K562 (cell line): Measurements from ENCODE around the gene FXYD1. TPM values are rescaled to one million over a fixed set of nuclear protein-coding genes. Genes with fewer than 3 reads are reported as not detected.

Source experiments
- ATAC-seq: fragments of 200-7000 bp; cut with Tn5 transposase; 3 replicates; pipeline ENCODE4 v1.9.1; 2020; ENCODE audit warnings: moderate library complexity
- BruUV-seq: library from RNA; stranded (reverse); fragments of 400-500 nt; replicated peaks from 2 replicates; lab custom pipeline; 2021; lab: Mats Ljungman, UMichigan
- CTCF ChIA-PET: fragments of 300-600 bp; formaldehyde crosslinking; extraction: SDS; loops from one replicate; lab custom pipeline; 2021; ENCODE audit warnings: low intra/inter-chr PET ratio; lab: Yijun Ruan, JAX
- POLR2A ChIA-PET: fragments of 300-600, 350-650 bp; sonication (Branson Sonifier 250); formaldehyde crosslinking; extraction: SDS; loops from one replicate; lab custom pipeline; 2021; ENCODE audit warnings: antibody characterized with exemption, inconsistent platforms; lab: Yijun Ruan, JAX
- DNase-seq, 4 experiments: peaks; one replicate each; pipeline versions ENCODE4 v3.0.0 to v3.0.0-alpha.2; 2011 to 2018; ENCODE audit warnings: low spot score in 3 of 4, mixed read lengths in 3 of 4; ENCODE audit errors: extremely low read depth in 1 of 4
- FAIRE-seq: peaks from 2 replicates; lab custom pipeline; 2011; peaks lifted over from hg19 to GRCh38; lab: Jason Lieb, UNC
- H2AFZ ChIP-seq: 2 replicates; pipeline ENCODE4 v1.6.0; 2011; ENCODE audit warnings: low read depth, low read length, control low read depth, inconsistent platforms
- H3K27ac ChIP-seq: fragments of 200-600 bp; 3 replicates; pipeline ENCODE4 v1.8.0; 2011; ENCODE audit warnings: low read depth, mild to moderate bottlenecking, control low read depth, inconsistent platforms, low read length, moderate library complexity, mixed read lengths; ENCODE audit errors: extremely low read depth
- H3K27me3 ChIP-seq, 2 experiments: fragments of 300-600 bp in 1 of 2; 2 replicates in 1 of 2; 3 replicates in 1 of 2; pipeline versions ENCODE4 v1.6.0 to v1.8.0; 2011; ENCODE audit warnings: inconsistent platforms in 2 of 2, low read length in 2 of 2, mild to moderate bottlenecking in 1 of 2, mixed read lengths in 1 of 2, moderate library complexity in 1 of 2; ENCODE audit not compliant: control insufficient read depth in 2 of 2, insufficient read depth in 2 of 2
- H3K36me3 ChIP-seq: fragments of 300-600 bp; 3 replicates; pipeline ENCODE4 v1.8.0; 2011; ENCODE audit warnings: mild to moderate bottlenecking, low read length, inconsistent platforms; ENCODE audit not compliant: control insufficient read depth, insufficient read depth
- H3K4me1 ChIP-seq, 2 experiments: fragments of 200-600 bp in 1 of 2; replicated peaks in 1 of 2; 2 replicates in 1 of 2; 3 replicates in 1 of 2; pipeline versions ENCODE4 v1.5.1 to v1.8.0; 2011; ENCODE audit warnings: inconsistent platforms in 2 of 2, low read length in 2 of 2, mild to moderate bottlenecking in 1 of 2, mixed read lengths in 1 of 2, moderate library complexity in 1 of 2; ENCODE audit not compliant: control insufficient read depth in 2 of 2, insufficient read depth in 2 of 2
- H3K4me2 ChIP-seq: 2 replicates; pipeline ENCODE4 v1.6.1; 2011; ENCODE audit warnings: low read length, control low read depth, inconsistent platforms, mixed read lengths; ENCODE audit not compliant: insufficient read depth
- H3K4me3 ChIP-seq: fragments of 200-600 bp; sonication (generic), shearing (Covaris generic); 2 replicates; pipeline ENCODE4 v1.5.1; 2016; ENCODE audit warnings: control low read depth, inconsistent platforms
- H3K79me2 ChIP-seq: fragments of 200-600 bp; 3 replicates; pipeline ENCODE4 v1.8.0; 2011; ENCODE audit warnings: low read length, inconsistent platforms; ENCODE audit not compliant: control insufficient read depth, insufficient read depth
- H3K9ac ChIP-seq, 2 experiments: 2 replicates each; pipeline versions ENCODE4 v1.6.0 to v1.6.1; 2011; ENCODE audit warnings: low read depth in 2 of 2, low read length in 2 of 2, control low read depth in 1 of 2, inconsistent platforms in 1 of 2, mild to moderate bottlenecking in 1 of 2, mixed read lengths in 1 of 2; ENCODE audit not compliant: insufficient read depth in 1 of 2
- H3K9me1 ChIP-seq: one replicate; pipeline ENCODE4 v1.6.0; 2011; ENCODE audit warnings: inconsistent platforms, mild to moderate bottlenecking, low read length, moderate library complexity; ENCODE audit not compliant: control insufficient read depth, insufficient read depth
- H3K9me3 ChIP-seq: replicated peaks from 2 replicates; pipeline ENCODE4 v1.5.1; 2011; ENCODE audit warnings: low read depth, low read length, inconsistent platforms; ENCODE audit not compliant: control insufficient read depth, insufficient read depth
- H4K20me1 ChIP-seq: replicated peaks from 2 replicates; pipeline ENCODE4 v1.6.1; 2011; ENCODE audit warnings: low read length, inconsistent platforms, mixed read lengths; ENCODE audit not compliant: control insufficient read depth, insufficient read depth
- ETV5 ChIP-seq: sonication (generic); formaldehyde crosslinking; IDR thresholded peaks from 2 replicates; pipeline ENCODE4 v1.4.0; 2020; ENCODE audit warnings: low read depth, mild to moderate bottlenecking, missing genetic modification reagents
- JUND ChIP-seq, 2 experiments: IDR thresholded peaks; 2 replicates in 1 of 2; 3 replicates in 1 of 2; pipeline ENCODE4 v1.6.1; 2011; ENCODE audit warnings: borderline replicate concordance in 2 of 2, low read depth in 2 of 2, low read length in 2 of 2, improper control_type of control experiment in 1 of 2, missing biosample characterization in 1 of 2, missing genetic modification characterization in 1 of 2, missing genetic modification reagents in 1 of 2
- PHF20 ChIP-seq: fragments of 450-650 bp; IDR thresholded peaks from 2 replicates; pipeline ENCODE4 v1.6.1; 2018; ENCODE audit not compliant: partially characterized antibody
- POLR2B ChIP-seq: fragments of 450-650 bp; IDR thresholded peaks from 2 replicates; pipeline ENCODE4 v1.6.1; 2018; ENCODE audit warnings: low read depth; ENCODE audit not compliant: partially characterized antibody
- TAF1 ChIP-seq: IDR thresholded peaks from 2 replicates; pipeline ENCODE4 v1.6.1; 2011; ENCODE audit warnings: mild to moderate bottlenecking, low read length, moderate library complexity; ENCODE audit not compliant: insufficient read depth, control insufficient read depth, severe bottlenecking; ENCODE audit errors: extremely low read depth
- TAF15 ChIP-seq: fragments of 200-400 bp; formaldehyde crosslinking; IDR thresholded peaks from 2 replicates; pipeline ENCODE4 v1.6.1; 2017; ENCODE audit warnings: mild to moderate bottlenecking, low read depth, low read length, moderate library complexity
- WGBS: fragments of 100-300 bp; shearing (Covaris generic); methylation state at CpG from one replicate; pipeline ENCODE4 v1.1.6; 2016; ENCODE audit warnings: low coverage, mixed read lengths; ENCODE audit not compliant: insufficient coverage; ENCODE audit errors: missing lambda C conversion rate; 5-methylcytosine and 5-hydroxymethylcytosine counted together
- in situ Hi-C: fragments of 300-500 bp; cut with MboI; formaldehyde crosslinking; loops from 4 replicates; pipeline ENCODE4 v1.15.0; 2018; ENCODE audit warnings: inconsistent platforms, mixed read lengths
- intact Hi-C: fragments of 100-400 bp; cut with micrococcal nuclease; formaldehyde crosslinking; loops from 2 replicates; pipeline ENCODE4 v1.14.2; 2022
- polyA plus RNA-seq, 8 experiments: library from polyadenylated mRNA; depleted of rRNA in 4 of 8; stranded (reverse) in 5 of 8; unstranded in 3 of 8; fragments of >200 nt; fragmentation: Nextera tagmentation in 2 of 8; fragmentation: Illumina TruSeq in 1 of 8; extraction: Ambion mirVana in 2 of 8; extraction: Trizol in 1 of 8; gene quantifications; 2 replicates each; pipeline versions ENCODE4 v1.2.1 to v1.2.3, GENCODE V29; 2011 to 2014; ENCODE audit warnings: inconsistent platforms in 1 of 8, missing spikeins in 1 of 8
- total RNA-seq, 7 experiments: library from RNA; depleted of rRNA in 6 of 7; stranded (reverse); fragments of >200 nt in 6 of 7; fragmentation: Illumina TruSeq in 2 of 7; extraction: Trizol in 2 of 7; gene quantifications; 2 replicates each; pipeline versions ENCODE4 v1.2.1 to v1.2.3, GENCODE V29; 2011 to 2021; ENCODE audit warnings: low replicate concordance in 1 of 7
- TF ChIP-seq, protein P1 (sequence below), 2 experiments: fragments of 450-650 bp in 1 of 2; sonication (generic) in 1 of 2; formaldehyde crosslinking; conservative IDR thresholded peaks; 2 replicates each; pipeline versions ENCODE4 v1.4.0 to v1.8.1; 2020 to 2022; ENCODE audit warnings: mild to moderate bottlenecking in 1 of 2, missing genetic modification reagents in 1 of 2
- TF ChIP-seq, protein P2 (sequence below): fragments of 250-450 bp; sonication (Bioruptor Pico); IDR thresholded peaks from 2 replicates; pipeline ENCODE4 v1.4.0; 2020; ENCODE audit warnings: borderline replicate concordance

FXYD1 gene
- total and polyA plus RNA-seq, 9 of the 15 experiments (the other 6 are each of a cell fraction or from before 2014, with no cell fraction given), result 0.40 to 3.2 (median 1.8) TPM; not detected in 3

DNA sequence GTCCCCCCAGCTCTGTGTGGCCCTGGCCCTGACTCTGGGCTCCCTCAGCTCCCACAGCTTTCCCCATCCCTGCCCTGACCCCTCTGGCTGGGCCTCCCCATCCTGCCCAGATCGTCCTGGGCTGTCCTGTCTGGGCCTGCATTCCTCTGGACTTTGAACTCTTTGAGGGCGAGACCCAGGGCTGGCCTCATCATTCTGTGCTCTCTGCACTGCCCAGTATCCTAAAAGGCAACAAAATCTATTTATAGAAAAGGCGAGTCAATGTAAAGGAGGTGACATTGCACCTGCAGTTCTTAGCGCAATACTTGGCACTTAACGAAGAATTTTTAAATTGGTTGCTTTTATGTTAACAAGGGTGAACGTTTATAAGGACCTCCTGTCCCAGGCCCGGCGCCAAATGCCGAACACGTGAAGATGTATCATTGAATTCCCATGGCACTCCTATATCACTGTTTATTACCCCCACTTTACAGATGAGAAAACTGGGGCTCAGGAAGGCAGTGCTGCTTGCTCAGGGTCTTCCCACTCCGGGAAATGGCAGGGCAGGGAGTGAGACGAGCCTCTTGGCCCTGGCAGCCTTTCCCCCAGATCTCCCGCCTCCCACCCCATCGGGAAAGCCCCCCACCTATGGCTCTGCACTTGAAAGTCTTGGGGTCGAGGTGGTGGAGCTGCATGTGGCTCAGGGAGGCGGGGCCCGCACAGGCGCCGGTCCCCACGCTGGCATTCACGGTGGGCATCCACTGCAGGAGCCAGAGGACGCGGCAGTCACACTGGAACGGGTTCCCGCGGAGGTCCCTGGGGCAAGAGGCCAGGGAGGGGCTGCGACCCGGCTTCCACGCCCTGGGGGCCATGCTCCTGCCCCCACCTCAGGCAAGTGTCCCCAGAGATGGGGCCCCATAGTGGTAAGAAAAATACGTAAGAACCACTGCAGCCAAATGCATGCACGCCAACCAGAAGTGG, 7.6 kb upstream of the FXYD1 start:
- in situ Hi-C loops, result loop anchor here (10.0 kb wide), 1 partner anchor 296 kb away; no protein-coding TSS in a partner anchor
- peaks cover 3 to 25% of the 10 kb centered on the region in 2 experiments; a peak in 3 of 5 replicates for H3K4me1 ChIP-seq
- CTCF ChIA-PET, result interaction anchor here (1.2 kb wide), 1 partner anchor 11 kb away, joined by 3 read pairs; no protein-coding TSS in a partner anchor

More for the DNA sequence above, 7.6 kb upstream of the FXYD1 start:
- FAIRE-seq (no peak), DNase-seq (no peak), ATAC-seq (no peak)
- Histone ChIP-seq H2AFZ (no peak overlapping the region), H3K27ac (no peak overlapping the region), H3K9me3 (no peaks in the 10 kb centered on the region), H3K27me3 (peaks cover 2 to 38% of the 10 kb centered on the region in 2 experiments; a peak in 3 of 5 replicates), H3K4me3 (no peak overlapping the region), H3K9ac (no peak overlapping the region), H3K9me1 (no peaks in the 10 kb centered on the region), H3K4me2 (no peak overlapping the region), H4K20me1 (0 out of 2 replicates have a peak, but pooled peaks cover 4% of the 10 kb centered on the region), H3K36me3 (no peaks in the 10 kb centered on the region), H3K79me2 (no peaks in the 10 kb centered on the region)
- POLR2A ChIA-PET, result no interaction called here
- no peak for TF ChIP-seq POLR2B
- TF ChIP-seq JUND (IDR thresholded peaks at IDR 0.05; ENCODE audit: borderline replicate concordance, low read depth, low read length), result no peak
- no peak for TF ChIP-seq JUND (tag; IDR thresholded peaks at IDR 0.05; ENCODE audit: borderline replicate concordance, low read depth, low read length)
- TF ChIP-seq TAF15, result no peak
- TF ChIP-seq TAF1, result no peak
- TF ChIP-seq ETV5 (CRISPR knock-in tag), result no peak
- TF ChIP-seq, protein P1, sequence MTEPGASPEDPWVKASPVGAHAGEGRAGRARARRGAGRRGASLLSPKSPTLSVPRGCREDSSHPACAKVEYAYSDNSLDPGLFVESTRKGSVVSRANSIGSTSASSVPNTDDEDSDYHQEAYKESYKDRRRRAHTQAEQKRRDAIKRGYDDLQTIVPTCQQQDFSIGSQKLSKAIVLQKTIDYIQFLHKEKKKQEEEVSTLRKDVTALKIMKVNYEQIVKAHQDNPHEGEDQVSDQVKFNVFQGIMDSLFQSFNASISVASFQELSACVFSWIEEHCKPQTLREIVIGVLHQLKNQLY (CRISPR knock-in tag; conservative IDR thresholded peaks at IDR 0.05), result no peak
- TF ChIP-seq, protein P2, sequence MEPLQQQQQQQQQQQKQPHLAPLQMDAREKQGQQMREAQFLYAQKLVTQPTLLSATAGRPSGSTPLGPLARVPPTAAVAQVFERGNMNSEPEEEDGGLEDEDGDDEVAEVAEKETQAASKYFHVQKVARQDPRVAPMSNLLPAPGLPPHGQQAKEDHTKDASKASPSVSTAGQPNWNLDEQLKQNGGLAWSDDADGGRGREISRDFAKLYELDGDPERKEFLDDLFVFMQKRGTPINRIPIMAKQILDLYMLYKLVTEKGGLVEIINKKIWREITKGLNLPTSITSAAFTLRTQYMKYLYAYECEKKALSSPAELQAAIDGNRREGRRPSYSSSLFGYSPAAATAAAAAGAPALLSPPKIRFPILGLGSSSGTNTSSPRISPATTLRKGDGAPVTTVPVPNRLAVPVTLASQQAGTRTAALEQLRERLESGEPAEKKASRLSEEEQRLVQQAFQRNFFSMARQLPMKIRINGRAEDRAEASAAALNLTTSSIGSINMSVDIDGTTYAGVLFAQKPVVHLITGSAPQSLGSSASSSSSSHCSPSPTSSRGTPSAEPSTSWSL (CRISPR knock-in tag), result no peak
- TF ChIP-seq PHF20, result no peak
- no TSS peak for BruUV-seq
- 11% methylated on average over 28 of the region's 31 CpGs for WGBS
- intact Hi-C loops, result no loop called here
